Prostate gland (tissue), 2 donors: ENCODE results near the gene NOS1AP. TPM values are rescaled to one million over a fixed set of nuclear protein-coding genes. Genes with fewer than 3 reads are reported as not detected.

Source experiments
- DNase-seq: peaks from one replicate; pipeline ENCODE4 v3.0.0-alpha.2; 2019; ENCODE audit warnings: low spot score
- H3K27ac ChIP-seq, 2 donors: fragments of 200-600 bp; sonication (generic); 2 replicates each; pipeline ENCODE4 v1.5.1; 2017 to 2019
- H3K27me3 ChIP-seq: fragments of 200-600 bp; sonication (generic); replicated peaks from 2 replicates; pipeline ENCODE4 v1.5.1; 2019; ENCODE audit not compliant: insufficient read depth
- H3K36me3 ChIP-seq, 2 donors: fragments of 200-600 bp; sonication (generic); 1 replicate in 1 of 2; 2 replicates in 1 of 2; pipeline versions ENCODE4 v1.5.1 to v1.8.1; 2017 to 2019
- H3K4me1 ChIP-seq: fragments of 200-600 bp; sonication (generic); replicated peaks from 2 replicates; pipeline ENCODE4 v1.5.1; 2019
- H3K4me3 ChIP-seq, 2 donors: fragments of 200-600 bp; sonication (generic); 2 replicates each; pipeline ENCODE4 v1.5.1; 2017 to 2019
- H3K9me3 ChIP-seq: fragments of 200-600 bp; sonication (generic); 2 replicates; pipeline ENCODE4 v1.5.1; 2017
- POLR2A ChIP-seq: fragments of 450-650 bp; IDR thresholded peaks from one replicate; pipeline ENCODE4 v1.6.1; 2016; ENCODE audit warnings: antibody characterized with exemption, mild to moderate bottlenecking
- POLR2AphosphoS5 ChIP-seq: sonication (generic); formaldehyde crosslinking; IDR thresholded peaks from one replicate; pipeline ENCODE4 v1.6.1; 2017; ENCODE audit warnings: antibody characterized with exemption
- WGBS: methylation state at CpG from one replicate; pipeline ENCODE4 v1.1.5; 2018; 5-methylcytosine and 5-hydroxymethylcytosine counted together
- intact Hi-C: fragments of 100-400 bp; cut with DNase I; formaldehyde crosslinking; loops from one replicate; pipeline ENCODE4 v1.14.2; 2022
- total RNA-seq, 2 donors: library from RNA; depleted of rRNA; stranded (reverse); fragments of >200 nt; gene quantifications; one replicate each; pipeline ENCODE4 v1.1.0, GENCODE V29; 2016
- TF ChIP-seq, protein P1 (sequence below), 4 experiments: fragments of 200-600 bp in 2 of 4; fragments of 450-650 bp in 2 of 4; sonication (generic) in 2 of 4; IDR thresholded peaks; 1 replicate in 3 of 4; 2 replicates in 1 of 4; pipeline ENCODE4 v1.5.1; 2016 to 2019; ENCODE audit warnings: antibody characterized with exemption in 4 of 4, mild to moderate bottlenecking in 2 of 4, moderate library complexity in 2 of 4

The NOS1AP gene
- total RNA-seq, 2 donors from 2014 or later = 9.9 to 11.0 TPM

DNA sequence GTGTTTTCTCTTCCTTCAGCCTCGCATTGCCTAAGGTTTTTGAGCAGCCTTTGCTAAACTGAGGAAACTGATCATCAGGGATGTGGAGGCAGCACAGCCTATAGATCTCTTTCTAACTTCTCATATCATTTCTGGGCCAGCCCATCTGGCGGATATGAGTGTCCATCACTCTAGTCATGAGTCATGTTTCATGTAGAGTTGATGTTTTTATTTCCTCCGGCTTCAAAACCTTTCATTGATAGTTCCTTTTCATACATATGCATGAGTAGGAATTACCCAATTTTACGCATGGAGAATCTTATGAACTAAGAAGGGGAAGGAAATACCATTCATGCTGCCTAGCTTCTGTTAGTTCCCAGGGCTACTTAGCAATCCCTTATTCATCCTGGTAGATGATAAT lies 240.8 kb downstream of the NOS1AP start:
- WGBS = 90% methylated on average over 4 of the region's 4 CpGs
- Histone ChIP-seq H3K27ac (no peak overlapping the region), H3K27me3 (no peaks in the 10 kb centered on the region), H3K36me3 (no peaks in the 10 kb centered on the region), H3K9me3 (no peaks in the 10 kb centered on the region), H3K4me3 (no peak overlapping the region), H3K4me1 (no peaks in the 10 kb centered on the region)
- TF ChIP-seq, protein P1, sequence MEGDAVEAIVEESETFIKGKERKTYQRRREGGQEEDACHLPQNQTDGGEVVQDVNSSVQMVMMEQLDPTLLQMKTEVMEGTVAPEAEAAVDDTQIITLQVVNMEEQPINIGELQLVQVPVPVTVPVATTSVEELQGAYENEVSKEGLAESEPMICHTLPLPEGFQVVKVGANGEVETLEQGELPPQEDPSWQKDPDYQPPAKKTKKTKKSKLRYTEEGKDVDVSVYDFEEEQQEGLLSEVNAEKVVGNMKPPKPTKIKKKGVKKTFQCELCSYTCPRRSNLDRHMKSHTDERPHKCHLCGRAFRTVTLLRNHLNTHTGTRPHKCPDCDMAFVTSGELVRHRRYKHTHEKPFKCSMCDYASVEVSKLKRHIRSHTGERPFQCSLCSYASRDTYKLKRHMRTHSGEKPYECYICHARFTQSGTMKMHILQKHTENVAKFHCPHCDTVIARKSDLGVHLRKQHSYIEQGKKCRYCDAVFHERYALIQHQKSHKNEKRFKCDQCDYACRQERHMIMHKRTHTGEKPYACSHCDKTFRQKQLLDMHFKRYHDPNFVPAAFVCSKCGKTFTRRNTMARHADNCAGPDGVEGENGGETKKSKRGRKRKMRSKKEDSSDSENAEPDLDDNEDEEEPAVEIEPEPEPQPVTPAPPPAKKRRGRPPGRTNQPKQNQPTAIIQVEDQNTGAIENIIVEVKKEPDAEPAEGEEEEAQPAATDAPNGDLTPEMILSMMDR (IDR thresholded peaks at IDR 0.05) = no peak
- no peak for TF ChIP-seq POLR2AphosphoS5
- no peak for TF ChIP-seq POLR2A
- DNase-seq = no peak
- intact Hi-C loops = no loop called here

GRCh38 chr1:162314206-162314605 lies 244.7 kb downstream of the NOS1AP start:
- H3K27ac ChIP-seq = no peak overlapping the region
- DNase-seq = no peak
- no peaks in the 10 kb centered on the region for H3K9me3 ChIP-seq
- no peaks in the 10 kb centered on the region for H3K27me3 ChIP-seq
- H3K36me3 ChIP-seq = no peaks in the 10 kb centered on the region
- no peaks in the 10 kb centered on the region for H3K4me1 ChIP-seq
- no peak overlapping the region for H3K4me3 ChIP-seq
- 94% methylated on average over 1 of the region's 1 CpG for WGBS
- intact Hi-C loops = no loop called here
- no peak for TF ChIP-seq POLR2AphosphoS5
- TF ChIP-seq, protein P1 (IDR thresholded peaks at IDR 0.05) = no peak
- no peak for TF ChIP-seq POLR2A

DNA sequence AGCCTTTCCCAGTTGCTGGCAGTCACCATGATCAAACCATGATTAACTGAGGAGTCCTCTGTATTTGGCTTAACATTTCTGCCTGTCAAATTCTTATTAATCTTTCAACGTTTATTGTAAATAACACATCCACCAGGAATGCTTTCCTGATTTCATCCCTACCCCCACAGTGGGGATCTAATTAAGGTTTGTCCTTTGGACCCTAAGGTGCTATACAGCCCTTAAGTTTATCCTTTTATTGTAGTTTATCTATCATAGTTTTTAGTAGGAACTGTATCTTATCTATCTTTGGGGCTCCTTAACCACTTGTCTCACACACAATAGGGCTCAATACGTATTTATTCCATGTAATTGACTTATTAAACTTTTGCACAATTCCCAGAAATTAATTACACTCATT lies 246.2 kb downstream of the NOS1AP start:
- no peak overlapping the region for H3K4me3 ChIP-seq
- TF ChIP-seq POLR2AphosphoS5 = no peak
- TF ChIP-seq POLR2A = no peak
- TF ChIP-seq, protein P1 (IDR thresholded peaks at IDR 0.05) = no peak
- no peaks in the 10 kb centered on the region for H3K27me3 ChIP-seq
- 70% methylated on average over 2 of the region's 2 CpGs for WGBS
- no peaks in the 10 kb centered on the region for H3K9me3 ChIP-seq
- no peak overlapping the region for H3K27ac ChIP-seq
- no peak for DNase-seq
- intact Hi-C loops = no loop called here
- H3K36me3 ChIP-seq = no peaks in the 10 kb centered on the region
- H3K4me1 ChIP-seq = no peaks in the 10 kb centered on the region

- H3K4me3 ChIP-seq = no peak overlapping the region
- 89% methylated on average over 4 of the region's 4 CpGs for WGBS
- H3K36me3 ChIP-seq = no peaks in the 10 kb centered on the region
- intact Hi-C loops = no loop called here
- no peak overlapping the region for H3K27ac ChIP-seq
- H3K4me1 ChIP-seq = no peaks in the 10 kb centered on the region
- no peaks in the 10 kb centered on the region for H3K27me3 ChIP-seq
- DNase-seq = no peak
- TF ChIP-seq POLR2AphosphoS5 = no peak
- TF ChIP-seq, protein P1 (IDR thresholded peaks at IDR 0.05) = no peak
- no peak for TF ChIP-seq POLR2A
- no peaks in the 10 kb centered on the region for H3K9me3 ChIP-seq
Observed at GRCh38 chr1:162316187-162316586, 246.7 kb downstream of the NOS1AP start.

DNA sequence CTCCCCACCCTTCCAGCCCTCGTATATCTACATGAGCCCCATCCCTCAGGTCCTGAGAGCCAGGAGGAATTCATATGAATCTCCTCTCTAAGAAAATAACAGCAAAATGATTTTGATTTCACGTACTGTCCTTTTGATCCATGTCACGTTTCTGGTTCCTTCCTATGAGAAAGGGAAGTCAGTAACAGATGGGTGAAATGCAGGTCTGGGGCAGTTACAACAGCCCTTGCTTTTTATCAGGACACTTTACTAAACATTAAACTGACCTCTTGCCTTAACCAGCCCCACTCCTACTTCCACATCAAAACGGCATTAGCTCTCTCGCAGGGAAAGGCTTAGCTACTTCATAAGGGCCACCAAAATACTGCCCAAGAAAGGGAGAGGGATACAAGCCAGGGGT lies 248.1 kb downstream of the NOS1AP start:
- H3K27me3 ChIP-seq = no peaks in the 10 kb centered on the region
- no peaks in the 10 kb centered on the region for H3K36me3 ChIP-seq
- no peaks in the 10 kb centered on the region for H3K4me1 ChIP-seq
- H3K4me3 ChIP-seq = no peak overlapping the region
- 78% methylated on average over 5 of the region's 5 CpGs for WGBS
- TF ChIP-seq POLR2AphosphoS5 (no peak), POLR2A (no peak)
- TF ChIP-seq, protein P1 (IDR thresholded peaks at IDR 0.05) = no peak
- DNase-seq = no peak
- no peak overlapping the region for H3K27ac ChIP-seq
- no peaks in the 10 kb centered on the region for H3K9me3 ChIP-seq
- intact Hi-C loops = no loop called here
